Measurements from ENCODE around the gene CLN5. TPM values are rescaled to one million over a fixed set of nuclear protein-coding genes. Genes with fewer than 3 reads are reported as not detected.
A peak's percentile ranks its signal among the peaks of the same experiment; 100 is the strongest.

CLN5 gene
- total and polyA plus RNA-seq, 2 experiments from 2014 or later: 6.5 to 9.5 TPM

DNA sequence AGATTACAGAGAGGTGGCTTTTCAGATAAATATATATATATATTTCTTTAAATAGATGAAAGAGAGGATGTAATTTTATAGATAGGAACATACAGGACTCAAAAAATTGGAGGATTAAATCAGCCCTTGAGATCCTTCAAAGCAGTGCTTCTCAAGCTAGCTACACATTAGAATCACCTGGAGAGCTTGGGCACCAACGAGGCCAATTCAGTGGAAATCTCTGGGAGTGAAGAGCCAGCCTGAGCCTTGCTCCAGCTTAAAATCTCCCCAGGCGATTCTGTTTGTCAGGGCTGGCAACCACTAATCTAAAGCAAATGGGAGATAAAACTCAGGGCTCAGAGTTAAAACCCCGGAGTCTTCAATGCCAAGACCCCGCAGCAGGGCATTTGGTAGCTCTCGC lies 15.0 kb upstream of the CLN5 start (continued):
- TF ChIP-seq, protein P1, sequence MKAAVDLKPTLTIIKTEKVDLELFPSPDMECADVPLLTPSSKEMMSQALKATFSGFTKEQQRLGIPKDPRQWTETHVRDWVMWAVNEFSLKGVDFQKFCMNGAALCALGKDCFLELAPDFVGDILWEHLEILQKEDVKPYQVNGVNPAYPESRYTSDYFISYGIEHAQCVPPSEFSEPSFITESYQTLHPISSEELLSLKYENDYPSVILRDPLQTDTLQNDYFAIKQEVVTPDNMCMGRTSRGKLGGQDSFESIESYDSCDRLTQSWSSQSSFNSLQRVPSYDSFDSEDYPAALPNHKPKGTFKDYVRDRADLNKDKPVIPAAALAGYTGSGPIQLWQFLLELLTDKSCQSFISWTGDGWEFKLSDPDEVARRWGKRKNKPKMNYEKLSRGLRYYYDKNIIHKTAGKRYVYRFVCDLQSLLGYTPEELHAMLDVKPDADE (IDR thresholded peaks at IDR 0.05): no peak
- TF ChIP-seq EZH2 (IDR thresholded peaks at IDR 0.05; ENCODE audit: low read depth, unreplicated experiment) (no peak), POLR2AphosphoS5 (IDR thresholded peaks at IDR 0.05; ENCODE audit: low read depth) (no peak), EZH2phosphoT487 (IDR thresholded peaks at IDR 0.05; ENCODE audit: unreplicated experiment) (no peak), ZNF114 (CRISPR knock-in tag; IDR thresholded peaks at IDR 0.05) (no peak), ZNF331 (CRISPR knock-in tag; IDR thresholded peaks at IDR 0.05; ENCODE audit: low read depth) (no peak)
- TF ChIP-seq, protein P2, sequence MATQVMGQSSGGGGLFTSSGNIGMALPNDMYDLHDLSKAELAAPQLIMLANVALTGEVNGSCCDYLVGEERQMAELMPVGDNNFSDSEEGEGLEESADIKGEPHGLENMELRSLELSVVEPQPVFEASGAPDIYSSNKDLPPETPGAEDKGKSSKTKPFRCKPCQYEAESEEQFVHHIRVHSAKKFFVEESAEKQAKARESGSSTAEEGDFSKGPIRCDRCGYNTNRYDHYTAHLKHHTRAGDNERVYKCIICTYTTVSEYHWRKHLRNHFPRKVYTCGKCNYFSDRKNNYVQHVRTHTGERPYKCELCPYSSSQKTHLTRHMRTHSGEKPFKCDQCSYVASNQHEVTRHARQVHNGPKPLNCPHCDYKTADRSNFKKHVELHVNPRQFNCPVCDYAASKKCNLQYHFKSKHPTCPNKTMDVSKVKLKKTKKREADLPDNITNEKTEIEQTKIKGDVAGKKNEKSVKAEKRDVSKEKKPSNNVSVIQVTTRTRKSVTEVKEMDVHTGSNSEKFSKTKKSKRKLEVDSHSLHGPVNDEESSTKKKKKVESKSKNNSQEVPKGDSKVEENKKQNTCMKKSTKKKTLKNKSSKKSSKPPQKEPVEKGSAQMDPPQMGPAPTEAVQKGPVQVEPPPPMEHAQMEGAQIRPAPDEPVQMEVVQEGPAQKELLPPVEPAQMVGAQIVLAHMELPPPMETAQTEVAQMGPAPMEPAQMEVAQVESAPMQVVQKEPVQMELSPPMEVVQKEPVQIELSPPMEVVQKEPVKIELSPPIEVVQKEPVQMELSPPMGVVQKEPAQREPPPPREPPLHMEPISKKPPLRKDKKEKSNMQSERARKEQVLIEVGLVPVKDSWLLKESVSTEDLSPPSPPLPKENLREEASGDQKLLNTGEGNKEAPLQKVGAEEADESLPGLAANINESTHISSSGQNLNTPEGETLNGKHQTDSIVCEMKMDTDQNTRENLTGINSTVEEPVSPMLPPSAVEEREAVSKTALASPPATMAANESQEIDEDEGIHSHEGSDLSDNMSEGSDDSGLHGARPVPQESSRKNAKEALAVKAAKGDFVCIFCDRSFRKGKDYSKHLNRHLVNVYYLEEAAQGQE (IDR thresholded peaks at IDR 0.05; ENCODE audit: unreplicated experiment): no peak
- TF ChIP-seq, protein P3, sequence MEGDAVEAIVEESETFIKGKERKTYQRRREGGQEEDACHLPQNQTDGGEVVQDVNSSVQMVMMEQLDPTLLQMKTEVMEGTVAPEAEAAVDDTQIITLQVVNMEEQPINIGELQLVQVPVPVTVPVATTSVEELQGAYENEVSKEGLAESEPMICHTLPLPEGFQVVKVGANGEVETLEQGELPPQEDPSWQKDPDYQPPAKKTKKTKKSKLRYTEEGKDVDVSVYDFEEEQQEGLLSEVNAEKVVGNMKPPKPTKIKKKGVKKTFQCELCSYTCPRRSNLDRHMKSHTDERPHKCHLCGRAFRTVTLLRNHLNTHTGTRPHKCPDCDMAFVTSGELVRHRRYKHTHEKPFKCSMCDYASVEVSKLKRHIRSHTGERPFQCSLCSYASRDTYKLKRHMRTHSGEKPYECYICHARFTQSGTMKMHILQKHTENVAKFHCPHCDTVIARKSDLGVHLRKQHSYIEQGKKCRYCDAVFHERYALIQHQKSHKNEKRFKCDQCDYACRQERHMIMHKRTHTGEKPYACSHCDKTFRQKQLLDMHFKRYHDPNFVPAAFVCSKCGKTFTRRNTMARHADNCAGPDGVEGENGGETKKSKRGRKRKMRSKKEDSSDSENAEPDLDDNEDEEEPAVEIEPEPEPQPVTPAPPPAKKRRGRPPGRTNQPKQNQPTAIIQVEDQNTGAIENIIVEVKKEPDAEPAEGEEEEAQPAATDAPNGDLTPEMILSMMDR (conservative IDR thresholded peaks at IDR 0.05; ENCODE audit: low read depth in 2 of 2): no peak

DNA sequence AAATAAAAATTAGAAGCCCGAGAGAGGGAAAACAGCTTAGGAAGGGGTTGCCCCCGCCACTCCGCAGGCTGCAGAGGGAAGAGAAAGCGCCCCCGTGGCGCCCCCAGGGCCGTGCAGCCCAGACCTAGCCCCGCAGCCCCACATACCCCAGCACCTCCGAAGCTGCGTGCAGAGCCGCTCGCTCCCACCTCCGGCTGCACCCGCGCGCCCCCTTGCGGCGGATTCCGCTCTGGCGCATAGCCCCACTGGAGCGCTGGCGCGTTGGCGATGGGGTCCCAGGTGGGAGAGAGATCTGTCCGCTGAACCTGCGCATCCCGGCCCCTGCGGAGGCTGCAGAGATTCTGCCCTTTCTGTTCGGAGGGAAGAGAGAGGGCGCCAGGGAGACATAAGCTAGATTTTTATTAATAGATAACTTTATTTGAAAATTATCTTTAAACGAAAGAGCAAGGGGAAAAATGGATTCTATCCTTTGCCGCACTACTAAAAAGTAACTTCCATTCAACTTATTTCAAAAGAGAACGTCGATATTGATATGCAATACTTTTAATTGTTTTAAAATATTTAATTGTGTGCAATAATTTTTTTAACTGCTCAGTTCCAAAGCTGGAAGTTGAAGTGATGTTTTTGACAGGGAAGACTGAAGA lies 11.7 kb upstream of the CLN5 start:
- Histone ChIP-seq H3K4me2 (no peak overlapping the region), H3K27ac (ENCODE audit: low read depth) (no peak overlapping the region), H3K4me1 (ENCODE audit: insufficient read depth) (no peaks in the 10 kb centered on the region; the same call in 1 of the 2 replicates), H3K36me3 (ENCODE audit: insufficient read depth) (no peaks in the 10 kb centered on the region), H3K4me3 (no peak overlapping the region), H3K9me2 (ENCODE audit: insufficient read depth) (no peaks in the 10 kb centered on the region), H2AFZ (no peak overlapping the region; the same call in 1 of the 2 replicates), H3F3A (replicated peaks; ENCODE audit: low read depth) (no peaks in the 10 kb centered on the region), H3K79me2 (replicated peaks; ENCODE audit: insufficient read depth) (no peaks in the 10 kb centered on the region), H3K27me3 (ENCODE audit: insufficient read depth) (no peaks in the 10 kb centered on the region), H4K20me1 (replicated peaks; ENCODE audit: insufficient read depth) (no peaks in the 10 kb centered on the region)
- Mint-ChIP-seq H3K27me3 (ENCODE audit: insufficient read depth, low read depth, poor library complexity) (peaks cover 2% of the 10 kb centered on the region), H3K9me3 (no peaks in the 10 kb centered on the region), H3K4me3 (no peak overlapping the region), H3K4me1 (no peaks in the 10 kb centered on the region), H3K27ac (no peak overlapping the region), H3K36me3 (ENCODE audit: low read depth) (no peaks in the 10 kb centered on the region)
- ATAC-seq (peak; percentile 100), DNase-seq (ENCODE audit: low spot score) (peak; percentile 93)
- TF ChIP-seq CREB1 (CRISPR knock-in tag; IDR thresholded peaks at IDR 0.05; ENCODE audit: low read depth): peak; percentile 56; the same call in 1 of the 2 replicates
- TF ChIP-seq, protein P4, sequence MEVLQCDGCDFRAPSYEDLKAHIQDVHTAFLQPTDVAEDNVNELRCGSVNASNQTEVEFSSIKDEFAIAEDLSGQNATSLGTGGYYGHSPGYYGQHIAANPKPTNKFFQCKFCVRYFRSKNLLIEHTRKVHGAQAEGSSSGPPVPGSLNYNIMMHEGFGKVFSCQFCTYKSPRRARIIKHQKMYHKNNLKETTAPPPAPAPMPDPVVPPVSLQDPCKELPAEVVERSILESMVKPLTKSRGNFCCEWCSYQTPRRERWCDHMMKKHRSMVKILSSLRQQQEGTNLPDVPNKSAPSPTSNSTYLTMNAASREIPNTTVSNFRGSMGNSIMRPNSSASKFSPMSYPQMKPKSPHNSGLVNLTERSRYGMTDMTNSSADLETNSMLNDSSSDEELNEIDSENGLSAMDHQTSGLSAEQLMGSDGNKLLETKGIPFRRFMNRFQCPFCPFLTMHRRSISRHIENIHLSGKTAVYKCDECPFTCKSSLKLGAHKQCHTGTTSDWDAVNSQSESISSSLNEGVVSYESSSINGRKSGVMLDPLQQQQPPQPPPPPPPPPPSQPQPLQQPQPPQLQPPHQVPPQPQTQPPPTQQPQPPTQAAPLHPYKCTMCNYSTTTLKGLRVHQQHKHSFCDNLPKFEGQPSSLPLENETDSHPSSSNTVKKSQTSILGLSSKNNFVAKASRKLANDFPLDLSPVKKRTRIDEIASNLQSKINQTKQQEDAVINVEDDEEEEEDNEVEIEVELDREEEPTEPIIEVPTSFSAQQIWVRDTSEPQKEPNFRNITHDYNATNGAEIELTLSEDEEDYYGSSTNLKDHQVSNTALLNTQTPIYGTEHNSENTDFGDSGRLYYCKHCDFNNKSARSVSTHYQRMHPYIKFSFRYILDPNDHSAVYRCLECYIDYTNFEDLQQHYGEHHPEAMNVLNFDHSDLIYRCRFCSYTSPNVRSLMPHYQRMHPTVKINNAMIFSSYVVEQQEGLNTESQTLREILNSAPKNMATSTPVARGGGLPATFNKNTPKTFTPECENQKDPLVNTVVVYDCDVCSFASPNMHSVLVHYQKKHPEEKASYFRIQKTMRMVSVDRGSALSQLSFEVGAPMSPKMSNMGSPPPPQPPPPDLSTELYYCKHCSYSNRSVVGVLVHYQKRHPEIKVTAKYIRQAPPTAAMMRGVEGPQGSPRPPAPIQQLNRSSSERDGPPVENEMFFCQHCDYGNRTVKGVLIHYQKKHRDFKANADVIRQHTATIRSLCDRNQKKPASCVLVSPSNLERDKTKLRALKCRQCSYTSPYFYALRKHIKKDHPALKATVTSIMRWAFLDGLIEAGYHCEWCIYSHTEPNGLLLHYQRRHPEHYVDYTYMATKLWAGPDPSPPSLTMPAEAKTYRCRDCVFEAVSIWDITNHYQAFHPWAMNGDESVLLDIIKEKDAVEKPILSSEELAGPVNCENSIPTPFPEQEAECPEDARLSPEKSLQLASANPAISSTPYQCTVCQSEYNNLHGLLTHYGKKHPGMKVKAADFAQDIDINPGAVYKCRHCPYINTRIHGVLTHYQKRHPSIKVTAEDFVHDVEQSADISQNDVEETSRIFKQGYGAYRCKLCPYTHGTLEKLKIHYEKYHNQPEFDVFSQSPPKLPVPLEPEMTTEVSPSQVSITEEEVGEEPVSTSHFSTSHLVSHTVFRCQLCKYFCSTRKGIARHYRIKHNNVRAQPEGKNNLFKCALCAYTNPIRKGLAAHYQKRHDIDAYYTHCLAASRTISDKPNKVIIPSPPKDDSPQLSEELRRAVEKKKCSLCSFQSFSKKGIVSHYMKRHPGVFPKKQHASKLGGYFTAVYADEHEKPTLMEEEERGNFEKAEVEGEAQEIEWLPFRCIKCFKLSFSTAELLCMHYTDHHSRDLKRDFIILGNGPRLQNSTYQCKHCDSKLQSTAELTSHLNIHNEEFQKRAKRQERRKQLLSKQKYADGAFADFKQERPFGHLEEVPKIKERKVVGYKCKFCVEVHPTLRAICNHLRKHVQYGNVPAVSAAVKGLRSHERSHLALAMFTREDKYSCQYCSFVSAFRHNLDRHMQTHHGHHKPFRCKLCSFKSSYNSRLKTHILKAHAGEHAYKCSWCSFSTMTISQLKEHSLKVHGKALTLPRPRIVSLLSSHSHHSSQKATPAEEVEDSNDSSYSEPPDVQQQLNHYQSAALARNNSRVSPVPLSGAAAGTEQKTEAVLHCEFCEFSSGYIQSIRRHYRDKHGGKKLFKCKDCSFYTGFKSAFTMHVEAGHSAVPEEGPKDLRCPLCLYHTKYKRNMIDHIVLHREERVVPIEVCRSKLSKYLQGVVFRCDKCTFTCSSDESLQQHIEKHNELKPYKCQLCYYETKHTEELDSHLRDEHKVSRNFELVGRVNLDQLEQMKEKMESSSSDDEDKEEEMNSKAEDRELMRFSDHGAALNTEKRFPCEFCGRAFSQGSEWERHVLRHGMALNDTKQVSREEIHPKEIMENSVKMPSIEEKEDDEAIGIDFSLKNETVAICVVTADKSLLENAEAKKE (CRISPR knock-in tag; IDR thresholded peaks at IDR 0.05): no peak

Data from GM23338 (cell line).